Measurements from ENCODE around the gene BLOC1S6.

The BLOC1S6 gene, protein sequence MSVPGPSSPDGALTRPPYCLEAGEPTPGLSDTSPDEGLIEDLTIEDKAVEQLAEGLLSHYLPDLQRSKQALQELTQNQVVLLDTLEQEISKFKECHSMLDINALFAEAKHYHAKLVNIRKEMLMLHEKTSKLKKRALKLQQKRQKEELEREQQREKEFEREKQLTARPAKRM

GRCh38 chr15:45587095-45587862 lies at the start of gene BLOC1S6:
BLOC1S6 (plus strand) TSS chr15:45587379; CDS start chr15:45587444, 65 bp downstream.
- Histone ChIP-seq H3K4me3 (peak within 1 kb of the TSS; percentile 72 to 75), H3K9me3 (no peaks in the 10 kb centered on the region), H3K27ac (peak within 1 kb of the TSS; percentile 92 to 96), H3K36me3 (no peaks in the 10 kb centered on the region), H3K4me1 (peaks cover 0 to 45% (median 24%) of the 10 kb centered on the region in 4 donors), H3K27me3 (no peaks in the 10 kb centered on the region)
- intact Hi-C loops (cut with DNase I; ENCODE audit: low total_unique reads), result loop anchor here (5.0 kb wide), 1 partner anchor 45 kb away; no protein-coding TSS in a partner anchor
- TF ChIP-seq, protein P1, sequence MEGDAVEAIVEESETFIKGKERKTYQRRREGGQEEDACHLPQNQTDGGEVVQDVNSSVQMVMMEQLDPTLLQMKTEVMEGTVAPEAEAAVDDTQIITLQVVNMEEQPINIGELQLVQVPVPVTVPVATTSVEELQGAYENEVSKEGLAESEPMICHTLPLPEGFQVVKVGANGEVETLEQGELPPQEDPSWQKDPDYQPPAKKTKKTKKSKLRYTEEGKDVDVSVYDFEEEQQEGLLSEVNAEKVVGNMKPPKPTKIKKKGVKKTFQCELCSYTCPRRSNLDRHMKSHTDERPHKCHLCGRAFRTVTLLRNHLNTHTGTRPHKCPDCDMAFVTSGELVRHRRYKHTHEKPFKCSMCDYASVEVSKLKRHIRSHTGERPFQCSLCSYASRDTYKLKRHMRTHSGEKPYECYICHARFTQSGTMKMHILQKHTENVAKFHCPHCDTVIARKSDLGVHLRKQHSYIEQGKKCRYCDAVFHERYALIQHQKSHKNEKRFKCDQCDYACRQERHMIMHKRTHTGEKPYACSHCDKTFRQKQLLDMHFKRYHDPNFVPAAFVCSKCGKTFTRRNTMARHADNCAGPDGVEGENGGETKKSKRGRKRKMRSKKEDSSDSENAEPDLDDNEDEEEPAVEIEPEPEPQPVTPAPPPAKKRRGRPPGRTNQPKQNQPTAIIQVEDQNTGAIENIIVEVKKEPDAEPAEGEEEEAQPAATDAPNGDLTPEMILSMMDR (IDR thresholded peaks at IDR 0.05), result no peak
- DNase-seq, result peak; percentile 86 to 93

DNA sequence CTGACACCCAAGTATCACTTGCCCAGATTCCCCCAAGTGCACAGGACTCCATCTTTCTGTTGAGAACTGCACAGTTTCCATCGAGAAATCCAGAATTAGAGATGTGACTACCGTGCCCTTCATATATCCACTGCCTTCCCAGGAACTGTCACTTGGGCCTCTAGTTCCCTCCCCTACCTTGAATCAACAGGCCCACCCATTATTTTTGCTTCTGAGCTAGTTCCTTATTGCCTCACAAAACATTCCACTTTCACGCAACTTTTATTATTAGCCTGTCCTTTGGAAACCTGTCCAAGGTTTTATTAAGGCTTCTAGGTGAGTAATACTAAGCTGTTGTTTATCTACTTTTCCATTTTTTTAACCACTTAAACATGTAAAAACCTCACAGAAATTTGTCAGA lies 47.5 kb upstream of the BLOC1S6 start:
- no peak overlapping the region for H3K27ac ChIP-seq
- no peaks in the 10 kb centered on the region for H3K4me1 ChIP-seq
- TF ChIP-seq, protein P1 (IDR thresholded peaks at IDR 0.05), result no peak
- no peaks in the 10 kb centered on the region for H3K9me3 ChIP-seq
- DNase-seq, result no peak
- no peak overlapping the region for H3K4me3 ChIP-seq
- intact Hi-C loops (cut with DNase I; ENCODE audit: low total_unique reads), result no loop called here
- H3K27me3 ChIP-seq, result no peaks in the 10 kb centered on the region
- H3K36me3 ChIP-seq, result no peaks in the 10 kb centered on the region

- TF ChIP-seq, protein P1 (IDR thresholded peaks at IDR 0.05), result no peak
- no peaks in the 10 kb centered on the region for H3K9me3 ChIP-seq
- H3K36me3 ChIP-seq, result no peaks in the 10 kb centered on the region
- H3K27ac ChIP-seq, result no peak overlapping the region
- H3K4me1 ChIP-seq, result no peaks in the 10 kb centered on the region
- no peak for DNase-seq
- no peaks in the 10 kb centered on the region for H3K27me3 ChIP-seq
- no peak overlapping the region for H3K4me3 ChIP-seq
- intact Hi-C loops (cut with DNase I; ENCODE audit: low total_unique reads), result no loop called here
Observed at GRCh38 chr15:45540531-45540930, 46.6 kb upstream of the BLOC1S6 start.

GRCh38 chr15:45543051-45543450 lies 44.1 kb upstream of the BLOC1S6 start:
- Histone ChIP-seq H3K4me3 (no peak overlapping the region), H3K27ac (no peak overlapping the region), H3K9me3 (no peaks in the 10 kb centered on the region), H3K27me3 (no peaks in the 10 kb centered on the region), H3K36me3 (no peaks in the 10 kb centered on the region), H3K4me1 (no peaks in the 10 kb centered on the region)
- intact Hi-C loops (cut with DNase I; ENCODE audit: low total_unique reads), result no loop called here
- TF ChIP-seq, protein P1 (IDR thresholded peaks at IDR 0.05), result no peak
- no peak for DNase-seq

- no peak overlapping the region for H3K27ac ChIP-seq
- H3K36me3 ChIP-seq, result no peaks in the 10 kb centered on the region
- intact Hi-C loops (cut with DNase I; ENCODE audit: low total_unique reads), result no loop called here
- no peak overlapping the region for H3K4me3 ChIP-seq
- TF ChIP-seq, protein P1 (IDR thresholded peaks at IDR 0.05), result no peak
- no peaks in the 10 kb centered on the region for H3K9me3 ChIP-seq
- no peak for DNase-seq
- H3K4me1 ChIP-seq, result peaks cover 0 to 6% (median under 1%) of the 10 kb centered on the region in 4 donors
- H3K27me3 ChIP-seq, result no peaks in the 10 kb centered on the region
Observed at GRCh38 chr15:45544266-45545023, 42.7 kb upstream of the BLOC1S6 start.

Data from tibial artery (tissue), 4 donors.